IgD-negative memory B cell (primary cell): ENCODE results near the gene COL5A1. TPM values are rescaled to one million over a fixed set of nuclear protein-coding genes. Genes with fewer than 3 reads are reported as not detected.

ENCODE experiments used
- H3K27ac Mint-ChIP-seq, 3 donors: one replicate each; pipeline ENCODE4 v1.8.0; 2020 to 2022; ENCODE audit warnings: mild to moderate bottlenecking in 3 of 3, mixed read lengths in 3 of 3, moderate library complexity in 1 of 3
- H3K27me3 Mint-ChIP-seq: one replicate; pipeline ENCODE4 v1.8.0; 2021; ENCODE audit warnings: mixed read lengths
- H3K36me3 Mint-ChIP-seq: one replicate; pipeline ENCODE4 v1.8.0; 2020; ENCODE audit warnings: mild to moderate bottlenecking, mixed read lengths
- H3K4me1 Mint-ChIP-seq, 3 donors: one replicate each; pipeline ENCODE4 v1.8.0; 2020 to 2022; ENCODE audit warnings: mixed read lengths in 3 of 3, mild to moderate bottlenecking in 1 of 3
- H3K4me3 Mint-ChIP-seq, 4 donors: one replicate each; pipeline ENCODE4 v1.8.0; 2020 to 2022; ENCODE audit warnings: mild to moderate bottlenecking in 4 of 4, mixed read lengths in 4 of 4, moderate library complexity in 3 of 4
- H3K9me3 Mint-ChIP-seq, 3 donors: one replicate each; pipeline ENCODE4 v1.8.0; 2020 to 2021; ENCODE audit warnings: mixed read lengths in 3 of 3, mild to moderate bottlenecking in 1 of 3
- polyA plus RNA-seq: library from polyadenylated mRNA; unstranded; fragments of 300-500 nt; fragmentation: Illumina TruSeq; gene quantifications from one replicate; pipeline ENCODE4 v1.2.3, GENCODE V29; 2021

Gene COL5A1
- polyA plus RNA-seq, 1 donor from 2014 or later: not detected

DNA sequence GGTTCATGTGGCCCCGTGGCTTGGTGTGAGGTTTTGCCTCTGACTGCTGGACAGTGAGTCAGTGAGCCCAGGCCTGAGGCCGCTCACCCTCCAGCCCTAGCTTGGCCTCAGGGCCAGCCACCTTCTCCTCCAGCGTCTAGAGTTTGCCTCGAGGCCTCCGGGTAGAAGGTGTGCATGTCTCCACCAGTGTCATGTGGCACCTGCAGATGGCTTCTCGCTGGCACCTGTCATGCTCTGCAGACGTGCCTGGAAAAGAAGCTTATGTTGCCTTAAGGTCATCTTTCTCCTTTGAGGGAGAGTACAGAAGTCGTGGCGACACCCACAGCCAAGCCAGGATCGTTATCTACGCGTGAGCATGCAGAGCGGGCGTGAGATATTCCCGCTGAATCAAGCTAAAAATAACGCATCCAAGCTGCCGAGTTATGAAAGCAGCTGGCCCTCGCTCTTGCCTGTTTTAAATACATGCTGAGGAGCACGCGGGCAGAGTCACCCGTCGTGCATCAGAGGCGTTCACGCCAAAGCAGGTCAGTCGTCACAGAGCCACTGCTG lies 159.3 kb downstream of the COL5A1 start:
- Mint-ChIP-seq H3K9me3 (peaks cover 0 to 2% (median 0%) of the 10 kb centered on the region in 3 donors), H3K4me3 (no peak overlapping the region), H3K27ac (no peak overlapping the region), H3K36me3 (no peaks in the 10 kb centered on the region), H3K4me1 (no peaks in the 10 kb centered on the region), H3K27me3 (peaks cover 4% of the 10 kb centered on the region)

DNA sequence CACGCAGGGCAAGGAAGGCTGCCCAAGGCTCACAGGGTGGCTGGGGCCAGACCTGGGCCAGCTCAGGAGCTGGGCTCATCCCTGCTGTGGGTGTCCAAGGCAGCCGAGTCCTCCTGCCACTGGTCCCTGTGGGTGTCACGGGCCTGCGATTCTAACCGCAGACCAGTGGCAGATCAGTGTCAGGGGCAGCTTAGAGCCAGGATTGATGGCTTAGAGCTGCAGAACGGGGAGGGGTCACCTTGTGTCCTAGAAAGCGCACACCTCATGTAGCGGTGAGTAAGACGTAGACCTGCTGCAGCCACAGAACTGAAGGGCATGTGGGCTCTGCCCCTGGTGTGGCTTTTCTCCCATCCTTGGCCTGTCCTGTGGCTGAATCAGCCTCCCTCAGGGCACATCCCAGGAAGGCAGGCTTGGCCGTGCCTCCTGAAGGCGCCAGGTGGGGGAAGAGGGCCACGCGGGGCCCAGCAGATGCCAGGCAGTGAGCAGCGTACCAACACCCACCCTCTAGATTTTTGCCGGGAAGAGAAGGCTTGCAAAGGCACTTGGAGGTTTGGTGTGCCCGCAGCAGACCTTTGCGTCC lies 160.7 kb downstream of the COL5A1 start:
- Mint-ChIP-seq H3K27me3 (peaks cover 2% of the 10 kb centered on the region), H3K4me3 (no peak overlapping the region), H3K36me3 (no peaks in the 10 kb centered on the region), H3K27ac (no peak overlapping the region), H3K9me3 (peaks cover 0 to 2% (median 0%) of the 10 kb centered on the region in 3 donors), H3K4me1 (no peaks in the 10 kb centered on the region)

DNA sequence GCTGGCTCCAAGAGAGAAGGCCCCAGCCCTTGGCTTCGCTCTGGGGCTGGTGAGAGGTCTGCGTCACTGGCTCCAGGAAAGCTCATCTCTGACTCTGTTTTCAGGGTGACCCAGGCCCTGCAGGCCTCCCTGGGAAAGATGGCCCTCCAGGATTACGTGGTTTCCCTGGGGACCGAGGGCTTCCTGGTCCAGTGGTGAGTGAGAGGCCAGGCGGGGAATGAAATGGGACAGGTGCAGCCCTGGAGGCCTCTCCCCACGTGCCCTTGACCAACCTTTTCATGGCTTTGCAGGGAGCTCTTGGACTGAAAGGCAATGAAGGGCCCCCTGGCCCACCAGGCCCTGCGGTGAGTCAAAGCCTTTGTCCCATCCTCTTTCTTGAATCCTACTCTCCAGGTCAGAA lies 163.3 kb downstream of the COL5A1 start:
- no peaks in the 10 kb centered on the region for H3K4me1 Mint-ChIP-seq
- H3K36me3 Mint-ChIP-seq: no peaks in the 10 kb centered on the region
- peaks cover 0 to 2% (median 0%) of the 10 kb centered on the region in 3 donors for H3K9me3 Mint-ChIP-seq
- no peak overlapping the region for H3K4me3 Mint-ChIP-seq
- H3K27me3 Mint-ChIP-seq: no peaks in the 10 kb centered on the region
- no peak overlapping the region for H3K27ac Mint-ChIP-seq

DNA sequence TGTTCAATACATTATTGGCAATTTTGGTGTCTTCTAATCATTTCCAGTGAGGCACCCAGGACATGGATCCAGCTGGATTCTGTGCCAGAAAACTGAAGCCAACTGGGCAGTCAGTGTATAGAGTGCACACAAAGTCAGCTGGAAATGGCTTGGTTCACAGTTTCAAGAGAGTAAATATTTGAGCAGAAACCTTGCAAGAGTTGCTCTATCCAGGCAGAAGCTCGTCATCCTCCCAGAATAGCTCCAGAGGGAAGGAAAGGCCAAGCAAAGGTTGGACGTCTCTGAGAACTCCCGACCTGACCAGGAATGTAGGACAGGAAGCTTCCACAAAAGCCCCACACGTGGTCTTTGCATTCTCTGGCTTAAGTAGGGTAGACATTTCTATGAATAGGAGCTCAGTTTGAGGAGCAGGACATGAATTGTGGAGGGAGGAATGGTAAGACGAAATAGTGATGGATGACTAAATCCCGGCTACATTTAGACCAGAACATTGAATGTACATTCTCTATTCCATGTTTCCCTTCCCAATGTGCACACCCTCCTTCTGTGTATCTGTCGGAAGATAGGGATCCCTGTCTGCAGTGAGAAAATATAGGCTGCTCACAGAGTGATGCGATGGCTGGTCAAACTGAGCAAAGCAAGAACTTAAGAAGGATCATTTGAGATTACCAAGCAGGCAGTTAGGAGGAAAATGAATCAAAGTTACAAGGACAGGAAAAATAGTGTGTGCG lies 166.3 kb downstream of the COL5A1 start:
- Mint-ChIP-seq H3K36me3 (no peaks in the 10 kb centered on the region), H3K4me1 (no peaks in the 10 kb centered on the region), H3K27ac (no peak overlapping the region), H3K9me3 (no peaks in the 10 kb centered on the region), H3K4me3 (no peak overlapping the region), H3K27me3 (no peaks in the 10 kb centered on the region)

DNA sequence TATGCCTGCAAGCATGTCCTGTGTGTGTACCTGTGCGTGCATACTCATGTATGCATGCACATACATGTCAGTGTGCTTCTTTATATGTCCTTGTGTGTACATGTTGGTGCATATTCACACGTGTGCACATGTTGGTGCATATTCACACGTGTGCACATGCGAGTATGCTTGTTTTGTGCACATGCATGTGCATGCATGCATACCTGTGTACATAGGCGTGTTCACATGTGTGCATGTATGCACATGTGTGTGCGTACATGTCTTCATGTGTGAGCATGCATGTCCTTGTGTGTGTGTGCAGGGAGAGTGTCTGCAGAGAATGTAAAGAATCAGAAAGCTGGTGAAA lies 166.8 kb downstream of the COL5A1 start:
- no peak overlapping the region for H3K4me3 Mint-ChIP-seq
- no peaks in the 10 kb centered on the region for H3K4me1 Mint-ChIP-seq
- H3K36me3 Mint-ChIP-seq: no peaks in the 10 kb centered on the region
- no peak overlapping the region for H3K27ac Mint-ChIP-seq
- H3K9me3 Mint-ChIP-seq: no peaks in the 10 kb centered on the region
- no peaks in the 10 kb centered on the region for H3K27me3 Mint-ChIP-seq

DNA sequence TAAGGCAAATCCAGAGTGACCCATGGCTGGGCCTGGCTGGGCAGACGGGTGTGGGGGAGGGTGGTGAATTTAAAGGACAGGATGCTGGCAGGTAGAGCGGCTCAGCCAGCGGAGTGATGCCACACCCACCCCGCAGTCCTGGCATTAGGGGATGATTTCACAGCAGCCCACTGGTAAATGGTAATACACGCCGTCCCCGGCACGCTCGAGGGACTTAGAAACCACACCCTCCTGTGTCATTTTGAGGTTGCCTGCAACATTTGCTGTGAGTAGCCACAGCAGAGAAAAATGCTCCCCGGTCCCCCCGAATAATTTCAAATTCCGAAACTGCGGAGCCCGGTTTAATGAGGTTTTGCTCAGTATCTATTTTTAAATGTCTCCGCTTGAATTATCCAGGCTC lies 167.7 kb downstream of the COL5A1 start:
- Mint-ChIP-seq H3K9me3 (no peaks in the 10 kb centered on the region), H3K27me3 (no peaks in the 10 kb centered on the region), H3K4me3 (no peak overlapping the region), H3K36me3 (no peaks in the 10 kb centered on the region), H3K27ac (no peak overlapping the region), H3K4me1 (no peaks in the 10 kb centered on the region)

DNA sequence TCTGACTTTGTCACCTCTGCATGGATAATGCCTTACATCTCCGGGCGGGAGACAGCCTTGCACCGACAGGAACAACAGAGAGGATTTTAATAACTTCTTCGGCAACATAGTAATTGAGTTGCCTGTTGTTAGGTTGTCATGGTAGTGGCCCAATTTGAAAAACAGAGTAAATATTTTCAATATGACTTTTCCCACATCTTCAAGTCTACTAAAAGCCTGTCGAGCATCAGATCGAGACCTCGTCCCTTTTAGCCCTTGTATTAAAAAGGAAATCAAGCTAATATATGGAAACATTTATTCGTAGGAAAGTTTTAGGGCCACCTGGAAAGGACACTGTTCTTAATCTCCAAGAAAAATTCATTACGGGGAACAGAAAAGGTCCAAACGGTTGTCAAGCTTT lies 168.2 kb downstream of the COL5A1 start:
- Mint-ChIP-seq H3K4me3 (no peak overlapping the region), H3K9me3 (no peaks in the 10 kb centered on the region), H3K36me3 (no peaks in the 10 kb centered on the region), H3K27me3 (no peaks in the 10 kb centered on the region), H3K27ac (no peak overlapping the region), H3K4me1 (no peaks in the 10 kb centered on the region)

DNA sequence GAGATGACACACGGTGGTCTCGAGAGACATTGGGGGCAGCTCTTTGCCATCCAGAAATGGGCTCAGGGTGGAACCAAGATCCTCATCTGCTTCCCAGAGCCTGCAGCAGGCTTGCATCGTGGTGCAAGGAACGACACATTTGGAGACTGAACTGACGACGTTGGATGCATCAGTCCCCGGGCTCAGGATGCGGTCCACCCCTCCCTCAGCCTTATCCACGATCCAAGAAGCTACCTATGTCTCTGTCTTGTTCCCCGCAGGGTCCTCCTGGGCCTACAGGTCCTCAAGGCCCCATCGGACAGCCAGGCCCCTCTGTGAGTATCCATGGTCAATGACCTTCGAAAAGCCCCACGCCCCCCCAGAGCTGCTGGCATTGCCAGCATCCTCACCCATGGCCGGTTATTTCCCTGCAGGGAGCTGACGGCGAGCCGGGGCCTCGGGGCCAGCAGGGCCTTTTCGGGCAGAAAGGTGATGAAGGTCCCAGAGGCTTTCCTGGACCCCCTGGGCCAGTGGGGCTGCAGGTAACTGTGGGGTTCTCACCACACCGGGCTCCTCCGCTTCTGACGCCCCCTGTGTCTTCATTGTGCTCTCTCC lies 169.6 kb downstream of the COL5A1 start:
- Mint-ChIP-seq H3K27me3 (no peaks in the 10 kb centered on the region), H3K4me3 (no peak overlapping the region), H3K36me3 (no peaks in the 10 kb centered on the region), H3K27ac (no peak overlapping the region), H3K9me3 (no peaks in the 10 kb centered on the region), H3K4me1 (no peaks in the 10 kb centered on the region)

DNA sequence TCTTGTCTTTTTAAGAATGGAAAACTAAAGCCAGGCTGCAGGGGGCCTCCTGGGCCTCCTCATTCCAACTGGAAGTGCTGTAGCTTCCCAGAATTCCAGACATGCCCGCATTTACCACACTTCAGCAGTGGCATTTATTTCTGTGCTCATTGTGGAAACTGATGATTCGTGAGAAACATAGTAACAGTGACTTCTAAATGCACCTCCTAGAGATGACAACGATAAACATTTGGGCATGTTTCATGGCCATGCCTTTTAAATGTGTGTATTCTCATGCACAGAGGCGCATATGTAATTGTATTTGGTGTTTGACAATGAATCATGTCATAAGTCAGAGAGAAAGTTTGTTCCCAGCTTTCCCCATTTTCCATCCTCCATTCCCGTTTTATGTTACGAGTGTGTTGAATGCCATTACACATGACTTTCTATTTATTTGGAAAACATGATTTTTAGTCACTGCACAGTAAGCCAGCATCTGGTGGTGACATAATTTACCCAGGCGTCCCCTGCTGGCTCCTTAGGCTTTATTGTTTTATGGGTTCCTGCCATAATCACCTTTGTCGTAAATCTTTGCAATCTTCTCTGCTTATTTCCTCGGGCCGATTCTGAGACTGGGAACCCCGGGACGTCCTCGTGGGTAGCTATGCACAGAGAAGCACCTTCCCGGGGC lies 170.2 kb downstream of the COL5A1 start:
- no peak overlapping the region for H3K27ac Mint-ChIP-seq
- no peaks in the 10 kb centered on the region for H3K4me1 Mint-ChIP-seq
- H3K36me3 Mint-ChIP-seq: no peaks in the 10 kb centered on the region

DNA sequence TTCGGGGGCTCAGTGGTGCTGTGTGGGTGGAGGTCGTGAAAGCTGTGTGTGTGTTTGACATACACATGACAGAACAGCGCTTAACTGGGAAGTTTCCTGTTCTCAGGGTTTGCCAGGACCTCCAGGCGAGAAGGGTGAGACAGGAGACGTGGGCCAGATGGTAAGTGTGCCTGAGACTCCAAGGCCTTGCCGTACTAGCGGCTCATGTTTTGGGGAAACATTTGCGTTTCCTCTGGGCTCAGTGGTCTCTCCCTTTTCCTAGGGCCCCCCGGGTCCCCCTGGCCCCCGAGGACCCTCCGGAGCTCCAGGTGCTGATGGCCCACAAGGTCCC lies 170.7 kb downstream of the COL5A1 start:
- Mint-ChIP-seq H3K9me3 (no peaks in the 10 kb centered on the region), H3K27ac (no peak overlapping the region), H3K36me3 (no peaks in the 10 kb centered on the region), H3K4me3 (no peak overlapping the region), H3K27me3 (no peaks in the 10 kb centered on the region), H3K4me1 (no peaks in the 10 kb centered on the region)

More for the DNA sequence above, 170.2 kb downstream of the COL5A1 start:
- H3K4me3 Mint-ChIP-seq: no peak overlapping the region
- no peaks in the 10 kb centered on the region for H3K27me3 Mint-ChIP-seq
- no peaks in the 10 kb centered on the region for H3K9me3 Mint-ChIP-seq

DNA sequence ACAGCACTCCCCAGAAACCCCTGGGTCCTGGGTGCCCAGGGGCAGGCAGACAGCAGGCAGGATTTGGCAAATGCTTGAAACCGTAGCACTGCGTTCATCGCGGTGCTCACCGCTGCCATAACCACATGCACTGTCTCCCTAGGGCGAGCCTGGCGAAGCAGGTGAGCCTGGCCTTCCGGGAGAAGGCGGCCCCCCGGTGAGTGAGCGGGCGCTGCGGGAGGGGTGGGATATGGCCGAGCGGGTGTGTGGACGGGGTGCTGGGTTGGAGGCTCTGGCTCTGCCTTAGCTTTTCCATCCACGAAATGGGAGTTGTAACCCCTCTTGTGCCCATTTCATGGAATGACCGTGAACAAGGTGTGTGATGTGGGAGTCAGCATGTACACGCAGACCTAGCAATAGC lies 172.2 kb downstream of the COL5A1 start:
- Mint-ChIP-seq H3K27me3 (no peaks in the 10 kb centered on the region), H3K4me1 (no peaks in the 10 kb centered on the region), H3K4me3 (no peak overlapping the region), H3K36me3 (no peaks in the 10 kb centered on the region), H3K27ac (no peak overlapping the region), H3K9me3 (no peaks in the 10 kb centered on the region)

DNA sequence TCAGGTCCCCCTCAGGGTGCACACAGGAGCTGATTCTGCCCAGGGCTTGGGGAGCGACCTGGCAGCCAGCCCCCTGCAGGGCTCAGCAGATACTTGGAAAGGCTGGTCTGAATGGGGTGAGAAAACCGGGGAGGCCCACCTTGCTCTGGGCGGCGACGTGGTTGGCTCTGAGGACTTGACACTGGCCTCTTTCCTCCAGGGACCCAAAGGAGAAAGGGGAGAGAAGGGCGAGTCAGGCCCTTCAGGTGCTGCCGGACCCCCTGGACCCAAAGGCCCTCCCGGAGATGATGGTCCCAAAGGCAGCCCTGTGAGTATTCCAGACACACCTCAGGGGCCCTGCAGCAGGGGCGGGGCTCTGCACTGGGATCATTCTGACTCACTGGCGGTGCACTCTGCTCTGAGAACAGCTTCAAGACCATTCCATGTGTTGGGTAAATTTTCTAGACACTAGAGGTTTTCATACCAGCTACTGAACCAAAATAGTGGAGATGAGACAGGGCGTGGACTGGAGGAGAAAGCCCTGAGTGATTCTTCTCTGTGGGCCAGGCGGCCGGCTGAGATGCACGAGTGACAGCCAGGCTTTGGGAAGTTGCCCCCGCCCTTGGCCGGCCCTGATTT lies 173.1 kb downstream of the COL5A1 start:
- H3K27me3 Mint-ChIP-seq: no peaks in the 10 kb centered on the region

DNA sequence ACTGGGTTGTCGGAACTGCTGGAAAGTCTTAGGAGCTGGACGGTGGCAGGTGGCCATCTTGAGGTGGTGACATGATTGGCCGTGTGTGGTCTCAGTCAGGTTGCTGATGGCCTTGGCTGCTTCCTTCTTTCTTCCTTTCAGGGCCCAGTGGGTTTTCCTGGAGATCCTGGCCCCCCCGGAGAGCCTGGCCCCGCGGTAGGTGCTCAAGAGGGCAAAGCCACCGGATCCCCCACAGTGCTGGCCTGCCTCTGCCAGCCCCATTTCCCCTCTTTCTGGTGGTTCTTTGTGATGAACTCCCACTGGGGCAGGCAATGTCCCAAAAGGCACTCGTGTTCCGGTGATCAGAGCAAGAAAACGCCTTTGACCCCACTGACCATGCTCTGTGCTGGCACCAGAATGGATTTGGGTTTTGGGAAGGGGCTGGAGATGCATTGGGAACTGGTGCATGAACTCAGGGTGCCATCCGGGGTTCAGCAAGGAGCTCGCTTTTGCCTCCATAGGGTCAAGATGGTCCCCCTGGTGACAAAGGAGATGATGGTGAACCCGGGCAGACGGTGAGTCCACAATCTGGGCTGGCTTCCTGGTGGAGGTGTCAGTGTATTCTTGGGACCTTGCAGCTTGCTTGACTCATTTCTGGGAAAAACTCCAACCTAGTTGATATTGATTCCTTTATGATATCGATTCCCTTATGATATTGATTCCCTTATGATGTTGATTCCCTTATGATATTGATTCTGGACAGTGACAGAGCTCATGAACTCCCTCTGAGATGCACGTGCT lies 174.0 kb downstream of the COL5A1 start:
- Mint-ChIP-seq H3K27ac (no peak overlapping the region), H3K9me3 (no peaks in the 10 kb centered on the region), H3K27me3 (no peaks in the 10 kb centered on the region), H3K36me3 (no peaks in the 10 kb centered on the region), H3K4me1 (peaks cover 0 to 3% (median 0%) of the 10 kb centered on the region in 3 donors), H3K4me3 (no peak overlapping the region)

More for the DNA sequence above, 173.1 kb downstream of the COL5A1 start:
- H3K9me3 Mint-ChIP-seq: no peaks in the 10 kb centered on the region
- H3K4me3 Mint-ChIP-seq: no peak overlapping the region
- no peak overlapping the region for H3K27ac Mint-ChIP-seq
- H3K4me1 Mint-ChIP-seq: peaks cover 0 to 3% (median 0%) of the 10 kb centered on the region in 3 donors
- H3K36me3 Mint-ChIP-seq: no peaks in the 10 kb centered on the region

DNA sequence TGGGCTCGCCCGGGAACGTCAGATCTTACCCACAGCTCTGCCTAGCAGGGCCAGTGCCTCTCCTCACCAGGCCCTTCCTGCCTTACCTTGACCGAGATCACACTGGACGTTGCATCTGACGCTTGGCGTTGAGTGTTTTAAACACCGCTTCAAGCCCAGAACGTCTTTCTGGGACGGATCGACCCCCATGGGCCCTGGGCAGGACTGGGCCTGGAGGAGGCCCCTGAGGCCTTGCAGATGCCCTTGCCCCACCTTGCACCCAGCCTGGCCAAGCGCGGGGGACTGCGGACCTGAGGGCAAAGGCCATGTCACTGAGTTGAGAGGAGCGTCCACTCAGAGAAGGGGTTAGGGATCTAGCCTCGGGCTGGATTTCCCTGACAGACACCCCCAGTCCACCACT lies 174.7 kb downstream of the COL5A1 start:
- no peak overlapping the region for H3K27ac Mint-ChIP-seq
- H3K4me1 Mint-ChIP-seq: peaks cover 0 to 3% (median 0%) of the 10 kb centered on the region in 3 donors
- no peaks in the 10 kb centered on the region for H3K27me3 Mint-ChIP-seq
- no peaks in the 10 kb centered on the region for H3K9me3 Mint-ChIP-seq
- H3K4me3 Mint-ChIP-seq: no peak overlapping the region
- no peaks in the 10 kb centered on the region for H3K36me3 Mint-ChIP-seq
